IMR-90 (cell line): ENCODE results near the gene TVP23A. TPM values are rescaled to one million over a fixed set of nuclear protein-coding genes. Genes with fewer than 3 reads are reported as not detected.

Experiments
- ATAC-seq: fragments of 200-7000 bp; cut with Tn5 transposase; 2 replicates; pipeline ENCODE4 v1.9.1; 2020; ENCODE audit warnings: low read depth, mild to moderate bottlenecking, moderate library complexity
- BruUV-seq: library from RNA; stranded (reverse); fragments of 400-500 nt; replicated peaks from 2 replicates; lab custom pipeline; 2021; lab: Mats Ljungman, UMichigan
- CTCF ChIA-PET: fragments of 300-600 bp; formaldehyde crosslinking; extraction: SDS; loops from one replicate; lab custom pipeline; 2021; ENCODE audit warnings: antibody characterized with exemption; lab: Yijun Ruan, JAX
- POLR2A ChIA-PET: fragments of 300-600 bp; sonication (Branson Sonifier 250); formaldehyde crosslinking; loops from one replicate; lab custom pipeline; 2022; ENCODE audit warnings: antibody characterized with exemption; ENCODE audit not compliant: unreplicated experiment; lab: Charles Lee
- DNase-seq: peaks from one replicate; pipeline ENCODE4 v3.0.0; 2013
- H2AFZ ChIP-seq: replicated peaks from 2 replicates; pipeline ENCODE3; 2013; ENCODE audit warnings: low read length, mild to moderate bottlenecking; ENCODE audit not compliant: poor library complexity
- H2AK5ac ChIP-seq: 2 replicates; pipeline ENCODE4 v1.6.1; 2013; ENCODE audit warnings: low read depth, low read length, inconsistent platforms
- H2AK9ac ChIP-seq: replicated peaks from 2 replicates; pipeline ENCODE3; 2013; ENCODE audit warnings: mild to moderate bottlenecking, low read depth, low read length, moderate library complexity; ENCODE audit not compliant: poor library complexity
- H2BK120ac ChIP-seq: 2 replicates; pipeline ENCODE4 v1.6.1; 2013; ENCODE audit warnings: low read depth, low read length, inconsistent platforms
- H2BK15ac ChIP-seq: 3 replicates; pipeline ENCODE4 v1.6.1; 2013; ENCODE audit warnings: low read depth, low read length, inconsistent platforms
- H2BK20ac ChIP-seq: 2 replicates; pipeline ENCODE4 v1.6.1; 2013; ENCODE audit warnings: low read depth, mild to moderate bottlenecking, inconsistent platforms, low read length, moderate library complexity
- H2BK5ac ChIP-seq: 2 replicates; pipeline ENCODE4 v1.6.1; 2013; ENCODE audit warnings: mild to moderate bottlenecking, low read depth, low read length, inconsistent platforms; ENCODE audit not compliant: poor library complexity, severe bottlenecking
- H3K14ac ChIP-seq: replicated peaks from 2 replicates; pipeline ENCODE4 v1.6.1; 2013; ENCODE audit warnings: low read depth, low read length, inconsistent platforms
- H3K18ac ChIP-seq: 2 replicates; pipeline ENCODE4 v1.6.1; 2013; ENCODE audit warnings: low read depth, low read length, control low read depth
- H3K23ac ChIP-seq: 2 replicates; pipeline ENCODE4 v1.6.1; 2013; ENCODE audit warnings: low read depth, low read length, inconsistent platforms
- H3K27ac ChIP-seq: 2 replicates; pipeline ENCODE4 v1.5.1; 2013; ENCODE audit warnings: mild to moderate bottlenecking, control low read depth, low read length; ENCODE audit not compliant: insufficient read depth
- H3K27me3 ChIP-seq: 2 replicates; pipeline ENCODE4 v1.6.1; 2013; ENCODE audit warnings: low read length; ENCODE audit not compliant: control insufficient read depth, insufficient read depth
- H3K36me3 ChIP-seq: 2 replicates; pipeline ENCODE4 v1.6.1; 2013; ENCODE audit warnings: low read length, mixed read lengths; ENCODE audit not compliant: control insufficient read depth, insufficient read depth
- H3K4ac ChIP-seq: 2 replicates; pipeline ENCODE4 v1.6.1; 2013; ENCODE audit warnings: low read depth, low read length, inconsistent platforms
- H3K4me1 ChIP-seq: 2 replicates; pipeline ENCODE4 v1.6.1; 2013; ENCODE audit warnings: low read length, mixed read lengths; ENCODE audit not compliant: control insufficient read depth, insufficient read depth
- H3K4me2 ChIP-seq: 2 replicates; pipeline ENCODE4 v1.6.1; 2013; ENCODE audit warnings: low read depth, mild to moderate bottlenecking, control low read depth, low read length, moderate library complexity
- H3K4me3 ChIP-seq: 2 replicates; pipeline ENCODE4 v1.5.1; 2013; ENCODE audit warnings: low read depth, mild to moderate bottlenecking, control low read depth, low read length, moderate library complexity; ENCODE audit not compliant: insufficient read depth
- H3K56ac ChIP-seq: 2 replicates; pipeline ENCODE4 v1.6.1; 2013; ENCODE audit warnings: low read length, inconsistent platforms; ENCODE audit not compliant: insufficient read depth; ENCODE audit errors: extremely low read depth
- H3K79me1 ChIP-seq, 2 experiments: 2 replicates each; pipeline ENCODE4 v1.6.1; 2013; ENCODE audit warnings: low read length in 2 of 2, inconsistent platforms in 1 of 2, low read depth in 1 of 2
- H3K9ac ChIP-seq: 2 replicates; pipeline ENCODE4 v1.6.1; 2013; ENCODE audit warnings: low read depth, low read length, control low read depth
- H3K9me1 ChIP-seq: 2 replicates; pipeline ENCODE4 v1.6.1; 2013; ENCODE audit warnings: low read length, inconsistent platforms; ENCODE audit not compliant: insufficient read depth
- H3K9me3 ChIP-seq: 2 replicates; pipeline ENCODE4 v1.6.1; 2013; ENCODE audit warnings: low read length; ENCODE audit not compliant: control insufficient read depth, insufficient read depth
- H4K20me1 ChIP-seq: 2 replicates; pipeline ENCODE4 v1.6.1; 2013; ENCODE audit warnings: low read length, inconsistent platforms; ENCODE audit not compliant: insufficient read depth
- H4K5ac ChIP-seq: 2 replicates; pipeline ENCODE4 v1.6.1; 2013; ENCODE audit warnings: mild to moderate bottlenecking, low read depth, low read length, control low read depth
- H4K8ac ChIP-seq, 2 experiments: 2 replicates each; pipeline ENCODE4 v1.6.1; 2013; ENCODE audit warnings: low read depth in 2 of 2, low read length in 2 of 2, control low read depth in 1 of 2, inconsistent platforms in 1 of 2
- H4K91ac ChIP-seq: 2 replicates; pipeline ENCODE4 v1.6.1; 2013; ENCODE audit warnings: low read depth, low read length, inconsistent platforms; ENCODE audit not compliant: insufficient read depth
- RAD21 ChIP-seq: IDR thresholded peaks from 2 replicates; pipeline ENCODE4 v1.6.1; 2012; ENCODE audit warnings: low read length, improper control_type of control experiment
- SMC3 ChIP-seq: fragments of 150-350 bp; IDR thresholded peaks from 2 replicates; pipeline ENCODE4 v1.6.1; 2016; ENCODE audit warnings: low read depth, mild to moderate bottlenecking, antibody characterized with exemption, low read length, moderate library complexity
- WGBS, 2 experiments: methylation state at CpG; one replicate each; pipeline versions ENCODE4 v1.1.5 to v1.1.7; 2013; ENCODE audit warnings: missing lambda C conversion rate in 2 of 2; ENCODE audit not compliant: insufficient read length in 1 of 2; ENCODE audit errors: extremely low coverage in 2 of 2; 5-methylcytosine and 5-hydroxymethylcytosine counted together
- dilution Hi-C: fragments of 300-500 bp; cut with HindIII; formaldehyde crosslinking; loops from one replicate; pipeline ENCODE4 v1.14.3; 2018; ENCODE audit warnings: low sequenced_read_pairs; ENCODE audit not compliant: unreplicated experiment
- in situ Hi-C: fragments of 300-500 bp; cut with MboI; formaldehyde crosslinking; loops from 3 replicates; pipeline ENCODE4 v1.14.3; 2019; ENCODE audit warnings: low sequenced_read_pairs, inconsistent platforms, mixed read lengths
- intact Hi-C: fragments of 100-400 bp; cut with micrococcal nuclease; formaldehyde crosslinking; loops from 2 replicates; pipeline ENCODE4 v1.10.0; 2022
- polyA plus RNA-seq, 3 experiments: library from polyadenylated mRNA; depleted of rRNA; stranded (reverse); fragments of >200 nt; gene quantifications; 2 replicates each; pipeline ENCODE4 v1.2.3, GENCODE V29; 2012; ENCODE audit warnings: low replicate concordance in 1 of 3
- total RNA-seq: library from RNA; depleted of rRNA; stranded (reverse); fragments of >200 nt; gene quantifications from 2 replicates; pipeline ENCODE4 v1.2.3, GENCODE V29; 2012

TVP23A gene
- total and polyA plus RNA-seq, 2 of the 4 experiments (the other 2 are of a cell fraction) = not detected

DNA sequence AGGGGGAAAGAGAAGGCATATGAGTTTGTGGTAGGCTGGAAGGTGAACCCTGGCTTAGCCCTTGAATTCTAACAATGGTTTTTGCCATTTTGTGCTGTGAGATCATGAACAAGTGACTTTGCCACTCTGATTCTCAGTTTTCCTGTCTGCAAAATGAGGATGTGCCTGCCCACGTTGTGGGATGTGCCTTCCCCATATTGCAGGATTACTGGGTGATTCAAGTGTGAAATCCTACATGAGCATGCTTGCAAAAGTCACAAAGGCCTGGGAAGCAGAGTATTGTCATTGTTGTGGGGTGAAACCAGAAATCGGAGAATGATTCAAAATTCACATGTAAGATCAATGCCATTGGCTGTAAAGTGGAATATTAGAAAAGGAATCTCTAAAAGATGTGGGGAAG is 28.6 kb upstream of the TVP23A start:
- H2BK20ac ChIP-seq = no peak overlapping the region
- H3K27ac ChIP-seq = no peak overlapping the region
- ATAC-seq (no peak), DNase-seq (no peak)
- H3K9me3 ChIP-seq = no peaks in the 10 kb centered on the region
- no peak overlapping the region for H4K91ac ChIP-seq
- H3K4ac ChIP-seq = no peak overlapping the region
- TF ChIP-seq RAD21 (no peak), SMC3 (no peak)
- no peak overlapping the region for H3K56ac ChIP-seq
- in situ Hi-C loops (no loop called here), dilution Hi-C loops (no loop called here), intact Hi-C loops (no loop called here)
- no peak overlapping the region for H2BK5ac ChIP-seq
- no peak overlapping the region for H3K4me2 ChIP-seq
- H4K5ac ChIP-seq = no peak overlapping the region
- ChIA-PET POLR2A (no interaction called here), CTCF (no interaction called here)
- no peak overlapping the region for H2AK5ac ChIP-seq
- H4K20me1 ChIP-seq = no peaks in the 10 kb centered on the region
- no peak overlapping the region for H2BK15ac ChIP-seq
- no peak overlapping the region for H4K8ac ChIP-seq
- no peaks in the 10 kb centered on the region for H3K4me1 ChIP-seq
- H3K18ac ChIP-seq = no peak overlapping the region
- H2AFZ ChIP-seq = no peak overlapping the region
- H3K14ac ChIP-seq = no peak overlapping the region
- H2AK9ac ChIP-seq = no peak overlapping the region
- BruUV-seq = no TSS peak
- H2BK120ac ChIP-seq = no peak overlapping the region
- H3K4me3 ChIP-seq = no peak overlapping the region
- no peak overlapping the region for H3K23ac ChIP-seq
- peaks cover 3% of the 10 kb centered on the region; the same call in 1 of the 2 replicates for H3K27me3 ChIP-seq
- no peak overlapping the region for H3K9ac ChIP-seq
- H3K36me3 ChIP-seq = no peaks in the 10 kb centered on the region
- no peaks in the 10 kb centered on the region for H3K9me1 ChIP-seq
- whole genome bisulfite sequencing, 2 experiments = 43% methylated on average over 1 of the region's 2 CpGs; no CpG with 5 or more reads in 1 of the 2 experiments
- H3K79me1 ChIP-seq = no peaks in the 10 kb centered on the region
